NK-92 (cell line): ENCODE results near the gene TMEM131L.

ENCODE experiments used
- DNase-seq: peaks from one replicate; lab custom pipeline; 2025; ENCODE audit not compliant: unreplicated experiment; lab: John Stamatoyannopoulos, UW

TMEM131L gene

GRCh38 chr4:153474251-153474650 is 8.1 kb downstream of the TMEM131L start:
- DNase-seq = no peak

GRCh38 chr4:153476829-153477574 is 10.8 kb downstream of the TMEM131L start:
- no peak for DNase-seq

GRCh38 chr4:153479101-153479500 is 12.9 kb downstream of the TMEM131L start:
- no peak for DNase-seq

GRCh38 chr4:153480704-153481103 is 14.5 kb downstream of the TMEM131L start:
- DNase-seq = no peak

GRCh38 chr4:153481478-153481877 is 15.3 kb downstream of the TMEM131L start:
- no peak for DNase-seq

GRCh38 chr4:153483432-153484418 is 17.6 kb downstream of the TMEM131L start:
- DNase-seq = no peak

- DNase-seq = no peak
These were observed 19.2 kb downstream of the TMEM131L start for GRCh38 chr4:153485359-153485758.

GRCh38 chr4:153485860-153486259 is 19.7 kb downstream of the TMEM131L start:
- DNase-seq = no peak

GRCh38 chr4:153486281-153487151 is 20.4 kb downstream of the TMEM131L start:
- DNase-seq = no peak

- DNase-seq = peak; percentile 33
These were observed 22.1 kb downstream of the TMEM131L start for GRCh38 chr4:153488006-153488891.

GRCh38 chr4:153489856-153490558 is 23.8 kb downstream of the TMEM131L start:
- DNase-seq = no peak

GRCh38 chr4:153490985-153491483 is 24.9 kb downstream of the TMEM131L start:
- DNase-seq = no peak

- DNase-seq = no peak
These were observed 28.4 kb downstream of the TMEM131L start for GRCh38 chr4:153494562-153494961.

GRCh38 chr4:153495480-153496193 is 29.5 kb downstream of the TMEM131L start:
- DNase-seq = no peak

GRCh38 chr4:153497091-153497531 is 31.0 kb downstream of the TMEM131L start:
- DNase-seq = no peak

- no peak for DNase-seq
These were observed 32.1 kb downstream of the TMEM131L start for GRCh38 chr4:153497988-153498967.

- DNase-seq = no peak
These were observed 32.8 kb downstream of the TMEM131L start for GRCh38 chr4:153499005-153499404.
